ENCODE data around the gene HIRA. TPM values are rescaled to one million over a fixed set of nuclear protein-coding genes. Genes with fewer than 3 reads are reported as not detected.

HIRA gene
- total RNA-seq: 16.1 and 20.2 TPM in 2 replicates

GRCh38 chr22:19431649-19432132 is at the start of gene HIRA:
Gene HIRA, minus strand, starts transcription at chr22:19431733. Its CDS starts 257 bp downstream, at chr22:19431476.

GRCh38 chr22:19479355-19480172 is 48.0 kb upstream of the HIRA start, which contains the start of gene CDC45:
Gene CDC45, plus strand, starts transcription at chr22:19479920. Its CDS starts 49 bp downstream, at chr22:19479969.

GRCh38 chr22:19478901-19479354 is 47.4 kb upstream of the HIRA start, which contains the start of gene UFD1:
Gene UFD1, minus strand, starts transcription at chr22:19479193. Its CDS starts 108 bp downstream, at chr22:19479085.

GRCh38 chr22:19447330-19448075 is 16.0 kb upstream of the HIRA start, which contains the start of gene C22orf39:
Gene C22orf39, minus strand, starts transcription at chr22:19447711. Its CDS starts 23 bp downstream, at chr22:19447688.

GRCh38 chr22:19432133-19432851 is 759 bp upstream of the HIRA start, which contains the start of gene MRPL40:
Gene MRPL40, plus strand, starts transcription at chr22:19432545. Its CDS starts 10 bp downstream, at chr22:19432555.

GRCh38 chr22:19291580-19292457 is 139.7 kb downstream of the HIRA start, which contains the start of gene CLTCL1:
Gene CLTCL1, minus strand, starts transcription at chr22:19291719. Its CDS starts 78 bp downstream, at chr22:19291641.

Other genes with a start within 250 kb of the HIRA start
- gene CLTCL1, start 140.0 kb downstream of the HIRA start, total RNA-seq: 9.6 and 23.6 TPM in 2 replicates
- gene MRPL40, start 812 bp upstream of the HIRA start, total RNA-seq: 54.9 and 69.7 TPM in 2 replicates
- 21.0 and 22.0 TPM in 2 replicates for gene C22orf39, start 16.0 kb upstream of the HIRA start, total RNA-seq
- gene UFD1, start 47.5 kb upstream of the HIRA start, total RNA-seq: 64.3 and 65.6 TPM in 2 replicates
- 1.1 and 3.9 TPM in 2 replicates for gene CDC45, start 48.2 kb upstream of the HIRA start, total RNA-seq
- 2.7 and 7.9 TPM in 2 replicates for gene CLDN5, start 92.7 kb upstream of the HIRA start, total RNA-seq